HCT116 (cell line): Measurements from ENCODE around the gene CCDC182. TPM values are rescaled to one million over a fixed set of nuclear protein-coding genes. Genes with fewer than 3 reads are reported as not detected.

ENCODE experiments used
- ATAC-seq: fragments of 200-7000 bp; cut with Tn5 transposase; 2 replicates; pipeline ENCODE4 v1.9.1; 2020; ENCODE audit warnings: mild to moderate bottlenecking, moderate library complexity
- BruUV-seq: library from RNA; stranded (reverse); fragments of 400-500 nt; replicated peaks from 2 replicates; lab custom pipeline; 2021; lab: Mats Ljungman, UMichigan
- CTCF ChIA-PET: fragments of 300-600 bp; sonication (Branson Sonifier 250); formaldehyde crosslinking; loops from one replicate; lab custom pipeline; 2021; ENCODE audit warnings: antibody characterized with exemption; lab: Charles Lee
- POLR2A ChIA-PET: fragments of 300-600, 350-600 bp; sonication (Branson Sonifier 250); formaldehyde crosslinking; loops from one replicate; lab custom pipeline; 2021; ENCODE audit warnings: antibody characterized with exemption; lab: Charles Lee
- RAD21 ChIA-PET, 2 experiments: fragments of 300-600 bp; sonication (Branson Sonifier 250); formaldehyde crosslinking; loops; one replicate each; lab custom pipeline; 2023; ENCODE audit warnings: low total read pairs in 2 of 2; ENCODE audit not compliant: uncharacterized antibody in 2 of 2, unreplicated experiment in 2 of 2, low non-redundant PET in 1 of 2; lab: Charles Lee
- DNase-seq: peaks from one replicate; pipeline ENCODE4 v3.0.0-alpha.2; 2010; ENCODE audit warnings: low read depth, low spot score
- H2AFZ ChIP-seq: fragments of 200-600 bp; shearing (Covaris generic), sonication (generic); 2 replicates; pipeline ENCODE4 v1.6.1; 2017; ENCODE audit warnings: low read depth, mixed run types, mixed read lengths, antibody characterized with exemption, low read length; ENCODE audit not compliant: poor library complexity, severe bottlenecking
- H3K27ac ChIP-seq: 2 replicates; pipeline ENCODE4 v1.5.1; 2012; ENCODE audit warnings: low read depth, low read length
- H3K27me3 ChIP-seq: fragments of 200-600 bp; sonication (generic); 2 replicates; pipeline ENCODE4 v1.6.1; 2016; ENCODE audit warnings: mixed run types, low read length, mixed read lengths; ENCODE audit not compliant: insufficient read depth
- H3K36me3 ChIP-seq, 2 experiments: fragments of 200-500 bp in 1 of 2; fragments of 200-600 bp in 1 of 2; sonication (Bioruptor generic) in 1 of 2; sonication (generic) in 1 of 2; 2 replicates each; pipeline versions ENCODE4 v1.5.1 to v1.6.1; 2014 to 2016; ENCODE audit warnings: low read length in 2 of 2, inconsistent platforms in 1 of 2, mixed read lengths in 1 of 2, mixed run types in 1 of 2; ENCODE audit not compliant: insufficient read depth in 2 of 2, control insufficient read depth in 1 of 2
- H3K4me1 ChIP-seq, 2 experiments: fragments of 200-600 bp in 1 of 2; sonication (generic) in 1 of 2; 2 replicates each; pipeline versions ENCODE4 v1.5.1 to v1.6.1; 2012 to 2017; ENCODE audit warnings: low read length in 2 of 2, inconsistent platforms in 1 of 2, mild to moderate bottlenecking in 1 of 2, mixed read lengths in 1 of 2, mixed run types in 1 of 2, moderate library complexity in 1 of 2; ENCODE audit not compliant: insufficient read depth in 2 of 2, control insufficient read depth in 1 of 2
- H3K4me2 ChIP-seq: fragments of 200-600 bp; sonication (generic); 2 replicates; pipeline ENCODE4 v1.6.1; 2017; ENCODE audit warnings: mixed run types, low read length, mixed read lengths
- H3K4me3 ChIP-seq, 2 experiments: fragments of 200-600 bp in 1 of 2; sonication (generic) in 1 of 2; replicated peaks in 1 of 2; 2 replicates each; pipeline ENCODE4 v1.5.1; 2011 to 2016; ENCODE audit warnings: low read length in 2 of 2, control low read depth in 1 of 2, low read depth in 1 of 2, mild to moderate bottlenecking in 1 of 2, mixed read lengths in 1 of 2, mixed run types in 1 of 2
- H3K79me2 ChIP-seq: fragments of 200-600 bp; sonication (generic); 2 replicates; pipeline ENCODE4 v1.6.1; 2017; ENCODE audit warnings: mild to moderate bottlenecking, mixed run types, low read length, moderate library complexity, mixed read lengths; ENCODE audit not compliant: insufficient read depth
- H3K9ac ChIP-seq: fragments of 200-600 bp; sonication (generic); 2 replicates; pipeline ENCODE4 v1.6.1; 2016; ENCODE audit warnings: low read length, mixed read lengths
- H3K9me2 ChIP-seq: fragments of 200-600 bp; sonication (generic), shearing (Covaris generic); 2 replicates; pipeline ENCODE4 v1.6.1; 2017; ENCODE audit warnings: mixed run types, mild to moderate bottlenecking, moderate library complexity; ENCODE audit not compliant: insufficient read depth
- H3K9me3 ChIP-seq, 2 experiments: fragments of 200-500 bp in 1 of 2; fragments of 200-600 bp in 1 of 2; sonication (Bioruptor generic) in 1 of 2; sonication (generic) in 1 of 2; 2 replicates each; pipeline ENCODE4 v1.6.1; 2014 to 2017; ENCODE audit warnings: low read length in 2 of 2, mixed read lengths in 2 of 2, inconsistent platforms in 1 of 2, low read depth in 1 of 2, mild to moderate bottlenecking in 1 of 2, mixed run types in 1 of 2, moderate library complexity in 1 of 2; ENCODE audit not compliant: control insufficient read depth in 1 of 2, insufficient read depth in 1 of 2
- H4K20me1 ChIP-seq: fragments of 200-600 bp; sonication (generic), shearing (Covaris generic); 2 replicates; pipeline ENCODE4 v1.6.1; 2017; ENCODE audit warnings: mixed run types, mild to moderate bottlenecking, moderate library complexity; ENCODE audit not compliant: insufficient read depth
- CBX3 ChIP-seq: IDR thresholded peaks from 2 replicates; pipeline ENCODE4 v1.6.1; 2012; ENCODE audit warnings: low read depth
- CEBPB ChIP-seq: IDR thresholded peaks from 2 replicates; pipeline ENCODE4 v1.6.1; 2012; ENCODE audit warnings: low read depth
- EZH2 ChIP-seq: fragments of 200-600 bp; sonication (generic); IDR thresholded peaks from 2 replicates; pipeline ENCODE4 v1.6.1; 2017; ENCODE audit warnings: antibody characterized with exemption, mixed run types
- EZH2phosphoT487 ChIP-seq: fragments of 200-600 bp; IDR thresholded peaks from 2 replicates; pipeline ENCODE4 v1.6.1; 2018; ENCODE audit warnings: antibody characterized with exemption, borderline replicate concordance
- FOSL1 ChIP-seq: IDR thresholded peaks from 2 replicates; pipeline ENCODE4 v1.6.1; 2012; ENCODE audit warnings: low read depth
- JUND ChIP-seq: IDR thresholded peaks from 2 replicates; pipeline ENCODE4 v1.6.1; 2012
- POLR2A ChIP-seq: IDR thresholded peaks from 2 replicates; pipeline ENCODE4 v1.7.0; 2011; ENCODE audit warnings: borderline replicate concordance; ENCODE audit not compliant: insufficient read depth, insufficient read length; ENCODE audit errors: extremely low read depth
- POLR2AphosphoS5 ChIP-seq: IDR thresholded peaks from 2 replicates; pipeline ENCODE4 v1.6.1; 2011; ENCODE audit warnings: mild to moderate bottlenecking, low read depth, low read length, moderate library complexity
- SIN3A ChIP-seq: IDR thresholded peaks from 2 replicates; pipeline ENCODE4 v1.6.1; 2012; ENCODE audit warnings: low read depth
- SP1 ChIP-seq: IDR thresholded peaks from 2 replicates; pipeline ENCODE4 v1.6.1; 2012; ENCODE audit warnings: low read depth
- TCF7L2 ChIP-seq: IDR thresholded peaks from 2 replicates; pipeline ENCODE4 v1.7.0; 2011; ENCODE audit warnings: borderline replicate concordance, inconsistent platforms; ENCODE audit not compliant: insufficient read depth, insufficient read length; ENCODE audit errors: extremely low read depth
- YY1 ChIP-seq: IDR thresholded peaks from 2 replicates; pipeline ENCODE4 v1.6.1; 2011; ENCODE audit warnings: low read length, low read depth, moderate library complexity, mild to moderate bottlenecking; ENCODE audit not compliant: insufficient replicate concordance; ENCODE audit errors: extremely low read depth
- ZFX ChIP-seq: fragments of 450-650 bp; IDR thresholded peaks from 2 replicates; pipeline ENCODE4 v1.6.1; 2017
- intact Hi-C: fragments of 100-400 bp; cut with micrococcal nuclease; formaldehyde crosslinking; loops from 2 replicates; pipeline ENCODE4 v1.10.0; 2022
- total RNA-seq: library from RNA; stranded (reverse); gene quantifications from one replicate; pipeline ENCODE4 v1.2.1, GENCODE V29; 2021; ENCODE audit not compliant: unreplicated experiment
- TF ChIP-seq, protein P1 (sequence below): IDR thresholded peaks from 2 replicates; pipeline ENCODE4 v1.6.1; 2012
- TF ChIP-seq, protein P2 (sequence below): IDR thresholded peaks from 2 replicates; pipeline ENCODE4 v1.6.1; 2012; ENCODE audit warnings: low read depth

The CCDC182 gene
- total RNA-seq, 1 experiment from 2014 or later = not detected

DNA sequence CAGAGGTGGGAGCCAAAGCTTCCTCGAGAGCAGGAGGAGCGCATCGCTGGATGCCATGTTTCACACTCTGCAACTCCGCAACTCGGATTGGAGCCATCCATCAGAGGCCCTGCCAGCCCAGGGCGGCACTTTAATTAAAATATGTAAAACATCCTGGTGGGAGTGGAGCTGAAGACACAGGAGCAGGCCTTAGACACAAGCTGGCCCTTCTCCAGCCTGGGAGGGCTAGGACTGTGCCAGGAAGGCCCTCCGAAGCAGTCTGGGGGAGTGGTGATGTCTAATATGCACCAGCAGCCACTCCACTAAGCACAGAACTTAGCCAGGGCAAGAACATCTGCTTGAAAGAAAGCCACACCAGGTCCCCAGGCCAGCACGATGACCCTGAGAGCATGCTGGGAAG, 5.8 kb upstream of the CCDC182 start:
- H3K4me1 ChIP-seq = no peaks in the 10 kb centered on the region
- H3K4me2 ChIP-seq = no peak overlapping the region
- no TSS peak for BruUV-seq
- H3K9me2 ChIP-seq = no peaks in the 10 kb centered on the region
- no peak overlapping the region for H3K4me3 ChIP-seq
- no peak overlapping the region for H3K27ac ChIP-seq
- CTCF ChIA-PET = no interaction called here
- RAD21 ChIA-PET = no interaction called here
- POLR2A ChIA-PET = no interaction called here
- intact Hi-C loops = no loop called here
- TF ChIP-seq CEBPB (no peak), SP1 (no peak), POLR2AphosphoS5 (no peak), FOSL1 (no peak), ZFX (no peak), POLR2A (no peak), JUND (no peak), TCF7L2 (no peak), EZH2 (no peak), SIN3A (no peak)
- TF ChIP-seq, protein P1, sequence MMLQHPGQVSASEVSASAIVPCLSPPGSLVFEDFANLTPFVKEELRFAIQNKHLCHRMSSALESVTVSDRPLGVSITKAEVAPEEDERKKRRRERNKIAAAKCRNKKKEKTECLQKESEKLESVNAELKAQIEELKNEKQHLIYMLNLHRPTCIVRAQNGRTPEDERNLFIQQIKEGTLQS = no peak
- H3K36me3 ChIP-seq = no peaks in the 10 kb centered on the region
- no peaks in the 10 kb centered on the region; the same call in 1 of the 2 replicates for H3K27me3 ChIP-seq
- H2AFZ ChIP-seq = no peak overlapping the region
- H3K9ac ChIP-seq = no peak overlapping the region
- no peaks in the 10 kb centered on the region for H4K20me1 ChIP-seq
- DNase-seq (no peak), ATAC-seq (no peak)
- no peaks in the 10 kb centered on the region for H3K9me3 ChIP-seq
- no peaks in the 10 kb centered on the region for H3K79me2 ChIP-seq

GRCh38 chr17:57750109-57750871, 5.2 kb upstream of the CCDC182 start:
- no TSS peak for BruUV-seq
- Histone ChIP-seq H3K4me2 (no peak overlapping the region), H2AFZ (no peak overlapping the region), H3K4me3 (no peak overlapping the region), H3K79me2 (no peaks in the 10 kb centered on the region), H3K27me3 (no peaks in the 10 kb centered on the region; the same call in 1 of the 2 replicates), H3K4me1 (no peaks in the 10 kb centered on the region), H3K9me3 (no peaks in the 10 kb centered on the region), H3K27ac (no peak overlapping the region), H3K9me2 (no peaks in the 10 kb centered on the region), H3K36me3 (no peaks in the 10 kb centered on the region), H3K9ac (no peak overlapping the region), H4K20me1 (no peaks in the 10 kb centered on the region)
- ChIA-PET RAD21 (no interaction called here), CTCF (no interaction called here), POLR2A (no interaction called here)
- ATAC-seq = no peak
- no peak for DNase-seq
- intact Hi-C loops = no loop called here
- TF ChIP-seq YY1 (no peak), JUND (no peak), SP1 (no peak), POLR2A (no peak), EZH2phosphoT487 (no peak), CBX3 (no peak), ZFX (no peak), EZH2 (no peak)
- TF ChIP-seq, protein P2, sequence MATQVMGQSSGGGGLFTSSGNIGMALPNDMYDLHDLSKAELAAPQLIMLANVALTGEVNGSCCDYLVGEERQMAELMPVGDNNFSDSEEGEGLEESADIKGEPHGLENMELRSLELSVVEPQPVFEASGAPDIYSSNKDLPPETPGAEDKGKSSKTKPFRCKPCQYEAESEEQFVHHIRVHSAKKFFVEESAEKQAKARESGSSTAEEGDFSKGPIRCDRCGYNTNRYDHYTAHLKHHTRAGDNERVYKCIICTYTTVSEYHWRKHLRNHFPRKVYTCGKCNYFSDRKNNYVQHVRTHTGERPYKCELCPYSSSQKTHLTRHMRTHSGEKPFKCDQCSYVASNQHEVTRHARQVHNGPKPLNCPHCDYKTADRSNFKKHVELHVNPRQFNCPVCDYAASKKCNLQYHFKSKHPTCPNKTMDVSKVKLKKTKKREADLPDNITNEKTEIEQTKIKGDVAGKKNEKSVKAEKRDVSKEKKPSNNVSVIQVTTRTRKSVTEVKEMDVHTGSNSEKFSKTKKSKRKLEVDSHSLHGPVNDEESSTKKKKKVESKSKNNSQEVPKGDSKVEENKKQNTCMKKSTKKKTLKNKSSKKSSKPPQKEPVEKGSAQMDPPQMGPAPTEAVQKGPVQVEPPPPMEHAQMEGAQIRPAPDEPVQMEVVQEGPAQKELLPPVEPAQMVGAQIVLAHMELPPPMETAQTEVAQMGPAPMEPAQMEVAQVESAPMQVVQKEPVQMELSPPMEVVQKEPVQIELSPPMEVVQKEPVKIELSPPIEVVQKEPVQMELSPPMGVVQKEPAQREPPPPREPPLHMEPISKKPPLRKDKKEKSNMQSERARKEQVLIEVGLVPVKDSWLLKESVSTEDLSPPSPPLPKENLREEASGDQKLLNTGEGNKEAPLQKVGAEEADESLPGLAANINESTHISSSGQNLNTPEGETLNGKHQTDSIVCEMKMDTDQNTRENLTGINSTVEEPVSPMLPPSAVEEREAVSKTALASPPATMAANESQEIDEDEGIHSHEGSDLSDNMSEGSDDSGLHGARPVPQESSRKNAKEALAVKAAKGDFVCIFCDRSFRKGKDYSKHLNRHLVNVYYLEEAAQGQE = no peak
